HepG2 (cell line): Measurements from ENCODE around the gene ARHGAP30. TPM values are rescaled to one million over a fixed set of nuclear protein-coding genes. Genes with fewer than 3 reads are reported as not detected.
A peak's percentile ranks its signal among the peaks of the same experiment; 100 is the strongest.

Experiments
- ARNT ChIP-seq: fragments of 450-650 bp; IDR thresholded peaks from 2 replicates; pipeline ENCODE4 v1.6.1; 2017
- DR1 ChIP-seq: sonication (generic); formaldehyde crosslinking; IDR thresholded peaks from 2 replicates; pipeline ENCODE4 v1.8.0; 2021; ENCODE audit warnings: mild to moderate bottlenecking, missing genetic modification reagents, inconsistent platforms
- GLI4 ChIP-seq: sonication (generic); formaldehyde crosslinking; IDR thresholded peaks from 2 replicates; pipeline ENCODE4 v1.5.1; 2020; ENCODE audit warnings: missing genetic modification reagents, mild to moderate bottlenecking, moderate library complexity, borderline replicate concordance
- LCORL ChIP-seq, 2 experiments: fragments of 450-650 bp in 1 of 2; sonication (generic) in 1 of 2; formaldehyde crosslinking in 1 of 2; IDR thresholded peaks; 2 replicates each; pipeline versions ENCODE4 v1.5.0 to v1.6.1; 2017 to 2020; ENCODE audit warnings: antibody characterized with exemption in 1 of 2, missing genetic modification reagents in 1 of 2
- MXD4 ChIP-seq: IDR thresholded peaks from 2 replicates; pipeline ENCODE4 v1.6.1; 2016; ENCODE audit warnings: mild to moderate bottlenecking, missing biosample characterization, missing genetic modification reagents
- NCOA2 ChIP-seq: sonication (generic); formaldehyde crosslinking; IDR thresholded peaks from 2 replicates; pipeline ENCODE4 v1.8.0; 2022; ENCODE audit warnings: inconsistent platforms
- NFYC ChIP-seq: IDR thresholded peaks from 2 replicates; pipeline ENCODE4 v1.6.1; 2016; ENCODE audit warnings: missing genetic modification reagents, missing compliant biosample characterization
- TOE1 ChIP-seq: sonication (generic); formaldehyde crosslinking; IDR thresholded peaks from 2 replicates; pipeline ENCODE4 v1.4.0; 2020; ENCODE audit warnings: mild to moderate bottlenecking, missing genetic modification reagents
- TSC22D2 ChIP-seq: sonication (generic); formaldehyde crosslinking; IDR thresholded peaks from 2 replicates; pipeline ENCODE4 v1.5.1; 2020; ENCODE audit warnings: missing genetic modification reagents, mild to moderate bottlenecking, borderline replicate concordance
- ZFP37 ChIP-seq: sonication (generic); formaldehyde crosslinking; IDR thresholded peaks from 2 replicates; pipeline ENCODE4 v1.4.0; 2020; ENCODE audit warnings: missing genetic modification reagents, borderline replicate concordance
- ZFP62 ChIP-seq: sonication (generic); formaldehyde crosslinking; IDR thresholded peaks from 2 replicates; pipeline ENCODE4 v1.4.0; 2020; ENCODE audit warnings: missing genetic modification reagents
- ZNF766 ChIP-seq: sonication (generic); formaldehyde crosslinking; IDR thresholded peaks from 2 replicates; pipeline ENCODE4 v1.5.0; 2020; ENCODE audit warnings: missing genetic modification reagents, borderline replicate concordance
- ZNF788 ChIP-seq: sonication (generic); formaldehyde crosslinking; IDR thresholded peaks from 2 replicates; pipeline ENCODE4 v1.5.0; 2020; ENCODE audit warnings: mild to moderate bottlenecking, missing genetic modification reagents, borderline replicate concordance
- polyA plus RNA-seq, 8 experiments: library from polyadenylated mRNA; depleted of rRNA in 3 of 8; stranded (reverse) in 7 of 8; unstranded in 1 of 8; fragments of >200 nt; fragmentation: Illumina TruSeq in 4 of 8; extraction: Trizol in 4 of 8; gene quantifications; 2 replicates each; pipeline versions ENCODE4 v1.2.1 to v1.2.3, GENCODE V29; 2011 to 2016; ENCODE audit warnings: low read depth in 4 of 8, missing spikeins in 1 of 8, mixed read lengths in 1 of 8; ENCODE audit not compliant: insufficient read depth in 1 of 8
- total RNA-seq, 5 experiments: library from RNA; depleted of rRNA; stranded (reverse); fragments of >200 nt; fragmentation: Illumina TruSeq; extraction: Trizol; gene quantifications; 2 replicates each; pipeline ENCODE4 v1.2.3, GENCODE V29; 2016; ENCODE audit warnings: low read depth in 1 of 5
- TF ChIP-seq, protein P1 (sequence below): sonication (generic); formaldehyde crosslinking; IDR thresholded peaks from 2 replicates; pipeline ENCODE4 v1.5.0; 2020; ENCODE audit warnings: missing genetic modification reagents
- TF ChIP-seq, protein P2 (sequence below): sonication (generic); formaldehyde crosslinking; IDR thresholded peaks from 2 replicates; pipeline ENCODE4 v1.5.1; 2020; ENCODE audit warnings: missing genetic modification reagents, mild to moderate bottlenecking, borderline replicate concordance
- TF ChIP-seq, protein P3 (sequence below): sonication (generic); formaldehyde crosslinking; IDR thresholded peaks from 2 replicates; pipeline ENCODE4 v1.8.1; 2023; ENCODE audit warnings: missing genetic modification reagents, inconsistent platforms, borderline replicate concordance
- TF ChIP-seq, protein P4 (sequence below): sonication (generic); formaldehyde crosslinking; IDR thresholded peaks from 2 replicates; pipeline ENCODE4 v1.4.0; 2020; ENCODE audit warnings: missing genetic modification reagents, borderline replicate concordance
- TF ChIP-seq, protein P5 (sequence below): conservative IDR thresholded peaks from 2 replicates; pipeline ENCODE4 v1.6.1; 2018; ENCODE audit warnings: missing genetic modification reagents
- TF ChIP-seq, protein P6 (sequence below): sonication (generic); formaldehyde crosslinking; IDR thresholded peaks from 2 replicates; pipeline ENCODE4 v1.5.1; 2020; ENCODE audit warnings: missing genetic modification reagents, mild to moderate bottlenecking, borderline replicate concordance

Gene ARHGAP30
- total and polyA plus RNA-seq, 2 of the 13 experiments (the other 11 are each of a cell fraction or from before 2014, with no cell fraction given), result 0.13 to 0.20 TPM

DNA sequence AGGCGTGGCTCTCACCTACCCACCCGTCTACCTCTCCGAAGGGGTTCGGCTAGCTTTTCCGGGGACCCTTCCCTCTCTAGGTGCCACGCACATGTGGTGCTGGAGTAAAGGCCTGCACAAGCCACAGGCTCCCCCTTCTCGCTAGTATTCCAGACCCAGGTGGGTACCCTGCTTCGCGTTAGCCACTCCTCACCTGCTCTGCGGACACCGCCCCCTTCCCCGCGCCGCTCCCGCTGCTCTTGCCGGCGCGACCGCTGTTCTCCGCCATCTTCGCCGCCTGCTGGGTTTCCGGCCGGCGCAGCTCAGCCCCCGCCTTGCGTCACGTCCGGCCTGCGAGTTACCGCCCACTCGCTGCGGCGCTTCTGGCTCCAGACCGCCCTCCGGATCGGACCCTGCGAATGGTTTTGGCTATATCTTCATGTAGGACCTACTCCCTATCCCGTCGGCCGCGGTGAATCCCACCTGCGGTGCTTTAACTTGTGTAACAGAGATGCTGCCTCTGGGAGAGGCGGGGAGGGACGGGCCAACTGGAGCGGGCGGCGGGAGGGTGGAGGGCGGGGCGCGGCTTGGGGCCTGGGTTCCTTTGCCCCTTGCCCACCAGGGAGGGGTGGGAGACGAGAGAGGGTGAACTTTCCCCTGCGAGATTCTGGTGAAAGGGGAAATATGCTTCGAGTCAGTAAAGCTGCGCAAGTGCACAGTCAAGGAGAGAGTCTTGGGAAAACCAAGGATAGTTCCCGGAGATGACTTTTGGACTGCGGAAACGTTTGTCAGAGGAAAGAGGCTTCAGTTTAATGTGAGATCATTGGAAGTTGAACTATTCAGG is 48.3 kb upstream of the ARHGAP30 start, which contains the start of the genes NIT1 and PFDN2 (continued):
- TF ChIP-seq DR1 (CRISPR knock-in tag) (peak; percentile 74; the same call in 1 of the 2 replicates), ZFP62 (CRISPR knock-in tag) (0 out of 2 replicates have a peak, but pooled peaks have one; percentile 37), TSC22D2 (CRISPR knock-in tag) (no peak), NFYC (CRISPR knock-in tag) (0 out of 2 replicates have a peak, but pooled peaks have one; percentile 26), GLI4 (CRISPR knock-in tag) (peak; percentile 45; the same call in 1 of the 2 replicates), MXD4 (CRISPR knock-in tag) (peak; percentile 77), TOE1 (no peak), LCORL (IDR thresholded peaks at IDR 0.05) (no peak), LCORL (CRISPR knock-in tag; IDR thresholded peaks at IDR 0.05) (peak; percentile 31; the same call in 1 of the 2 replicates), ARNT (no peak), ZNF766 (CRISPR knock-in tag) (peak; percentile 39; the same call in 1 of the 2 replicates), ZFP37 (CRISPR knock-in tag) (no peak), ZNF788 (peak; percentile 86; the same call in 1 of the 2 replicates), NCOA2 (0 out of 2 replicates have a peak, but pooled peaks have one; percentile 40)
- TF ChIP-seq, protein P1, sequence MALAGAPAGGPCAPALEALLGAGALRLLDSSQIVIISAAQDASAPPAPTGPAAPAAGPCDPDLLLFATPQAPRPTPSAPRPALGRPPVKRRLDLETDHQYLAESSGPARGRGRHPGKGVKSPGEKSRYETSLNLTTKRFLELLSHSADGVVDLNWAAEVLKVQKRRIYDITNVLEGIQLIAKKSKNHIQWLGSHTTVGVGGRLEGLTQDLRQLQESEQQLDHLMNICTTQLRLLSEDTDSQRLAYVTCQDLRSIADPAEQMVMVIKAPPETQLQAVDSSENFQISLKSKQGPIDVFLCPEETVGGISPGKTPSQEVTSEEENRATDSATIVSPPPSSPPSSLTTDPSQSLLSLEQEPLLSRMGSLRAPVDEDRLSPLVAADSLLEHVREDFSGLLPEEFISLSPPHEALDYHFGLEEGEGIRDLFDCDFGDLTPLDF (CRISPR knock-in tag), result peak; percentile 73; the same call in 1 of the 2 replicates
- TF ChIP-seq, protein P2, sequence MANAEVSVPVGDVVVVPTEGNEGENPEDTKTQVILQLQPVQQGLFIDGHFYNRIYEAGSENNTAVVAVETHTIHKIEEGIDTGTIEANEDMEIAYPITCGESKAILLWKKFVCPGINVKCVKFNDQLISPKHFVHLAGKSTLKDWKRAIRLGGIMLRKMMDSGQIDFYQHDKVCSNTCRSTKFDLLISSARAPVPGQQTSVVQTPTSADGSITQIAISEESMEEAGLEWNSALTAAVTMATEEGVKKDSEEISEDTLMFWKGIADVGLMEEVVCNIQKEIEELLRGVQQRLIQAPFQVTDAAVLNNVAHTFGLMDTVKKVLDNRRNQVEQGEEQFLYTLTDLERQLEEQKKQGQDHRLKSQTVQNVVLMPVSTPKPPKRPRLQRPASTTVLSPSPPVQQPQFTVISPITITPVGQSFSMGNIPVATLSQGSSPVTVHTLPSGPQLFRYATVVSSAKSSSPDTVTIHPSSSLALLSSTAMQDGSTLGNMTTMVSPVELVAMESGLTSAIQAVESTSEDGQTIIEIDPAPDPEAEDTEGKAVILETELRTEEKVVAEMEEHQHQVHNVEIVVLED (CRISPR knock-in tag), result peak; percentile 88
- TF ChIP-seq, protein P3, sequence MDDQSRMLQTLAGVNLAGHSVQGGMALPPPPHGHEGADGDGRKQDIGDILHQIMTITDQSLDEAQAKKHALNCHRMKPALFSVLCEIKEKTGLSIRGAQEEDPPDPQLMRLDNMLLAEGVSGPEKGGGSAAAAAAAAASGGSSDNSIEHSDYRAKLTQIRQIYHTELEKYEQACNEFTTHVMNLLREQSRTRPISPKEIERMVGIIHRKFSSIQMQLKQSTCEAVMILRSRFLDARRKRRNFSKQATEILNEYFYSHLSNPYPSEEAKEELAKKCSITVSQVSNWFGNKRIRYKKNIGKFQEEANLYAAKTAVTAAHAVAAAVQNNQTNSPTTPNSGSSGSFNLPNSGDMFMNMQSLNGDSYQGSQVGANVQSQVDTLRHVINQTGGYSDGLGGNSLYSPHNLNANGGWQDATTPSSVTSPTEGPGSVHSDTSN, result no peak
- TF ChIP-seq, protein P4, sequence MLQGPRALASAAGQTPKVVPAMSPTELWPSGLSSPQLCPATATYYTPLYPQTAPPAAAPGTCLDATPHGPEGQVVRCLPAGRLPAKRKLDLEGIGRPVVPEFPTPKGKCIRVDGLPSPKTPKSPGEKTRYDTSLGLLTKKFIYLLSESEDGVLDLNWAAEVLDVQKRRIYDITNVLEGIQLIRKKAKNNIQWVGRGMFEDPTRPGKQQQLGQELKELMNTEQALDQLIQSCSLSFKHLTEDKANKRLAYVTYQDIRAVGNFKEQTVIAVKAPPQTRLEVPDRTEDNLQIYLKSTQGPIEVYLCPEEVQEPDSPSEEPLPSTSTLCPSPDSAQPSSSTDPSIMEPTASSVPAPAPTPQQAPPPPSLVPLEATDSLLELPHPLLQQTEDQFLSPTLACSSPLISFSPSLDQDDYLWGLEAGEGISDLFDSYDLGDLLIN (CRISPR knock-in tag), result no peak
- TF ChIP-seq, protein P5, sequence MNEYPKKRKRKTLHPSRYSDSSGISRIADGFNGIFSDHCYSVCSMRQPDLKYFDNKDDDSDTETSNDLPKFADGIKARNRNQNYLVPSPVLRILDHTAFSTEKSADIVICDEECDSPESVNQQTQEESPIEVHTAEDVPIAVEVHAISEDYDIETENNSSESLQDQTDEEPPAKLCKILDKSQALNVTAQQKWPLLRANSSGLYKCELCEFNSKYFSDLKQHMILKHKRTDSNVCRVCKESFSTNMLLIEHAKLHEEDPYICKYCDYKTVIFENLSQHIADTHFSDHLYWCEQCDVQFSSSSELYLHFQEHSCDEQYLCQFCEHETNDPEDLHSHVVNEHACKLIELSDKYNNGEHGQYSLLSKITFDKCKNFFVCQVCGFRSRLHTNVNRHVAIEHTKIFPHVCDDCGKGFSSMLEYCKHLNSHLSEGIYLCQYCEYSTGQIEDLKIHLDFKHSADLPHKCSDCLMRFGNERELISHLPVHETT (CRISPR knock-in tag), result no peak; the same call in 1 of the 2 replicates
- TF ChIP-seq, protein P6, sequence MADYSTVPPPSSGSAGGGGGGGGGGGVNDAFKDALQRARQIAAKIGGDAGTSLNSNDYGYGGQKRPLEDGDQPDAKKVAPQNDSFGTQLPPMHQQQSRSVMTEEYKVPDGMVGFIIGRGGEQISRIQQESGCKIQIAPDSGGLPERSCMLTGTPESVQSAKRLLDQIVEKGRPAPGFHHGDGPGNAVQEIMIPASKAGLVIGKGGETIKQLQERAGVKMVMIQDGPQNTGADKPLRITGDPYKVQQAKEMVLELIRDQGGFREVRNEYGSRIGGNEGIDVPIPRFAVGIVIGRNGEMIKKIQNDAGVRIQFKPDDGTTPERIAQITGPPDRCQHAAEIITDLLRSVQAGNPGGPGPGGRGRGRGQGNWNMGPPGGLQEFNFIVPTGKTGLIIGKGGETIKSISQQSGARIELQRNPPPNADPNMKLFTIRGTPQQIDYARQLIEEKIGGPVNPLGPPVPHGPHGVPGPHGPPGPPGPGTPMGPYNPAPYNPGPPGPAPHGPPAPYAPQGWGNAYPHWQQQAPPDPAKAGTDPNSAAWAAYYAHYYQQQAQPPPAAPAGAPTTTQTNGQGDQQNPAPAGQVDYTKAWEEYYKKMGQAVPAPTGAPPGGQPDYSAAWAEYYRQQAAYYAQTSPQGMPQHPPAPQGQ (CRISPR knock-in tag), result no peak
